Esophagus muscularis mucosa (tissue), 4 donors: ENCODE results near the gene PGD. TPM values are rescaled to one million over a fixed set of nuclear protein-coding genes. Genes with fewer than 3 reads are reported as not detected.

Source experiments
- DNase-seq: peaks from one replicate; pipeline ENCODE4 v3.0.0-alpha.2; 2017; ENCODE audit errors: extremely low spot score
- H3K27ac ChIP-seq, 4 donors: fragments of 200-600 bp; sonication (generic); replicated peaks in 1 of 4; 1 replicate in 3 of 4; 2 replicates in 1 of 4; pipeline ENCODE4 v1.5.1; 2016 to 2019; ENCODE audit warnings: mild to moderate bottlenecking in 1 of 4
- H3K27me3 ChIP-seq, 4 donors: fragments of 200-600 bp; sonication (generic); one replicate each; pipeline versions ENCODE4 v1.5.1 to v1.6.0; 2016 to 2019
- H3K36me3 ChIP-seq, 4 donors: fragments of 200-600 bp; sonication (generic); one replicate each; pipeline ENCODE4 v1.5.1; 2016 to 2019
- H3K4me1 ChIP-seq, 4 donors: fragments of 200-600 bp; sonication (generic); one replicate each; pipeline ENCODE4 v1.5.1; 2016 to 2019
- H3K4me3 ChIP-seq, 4 donors: fragments of 200-600 bp; sonication (generic); 1 replicate in 2 of 4; 2 replicates in 2 of 4; pipeline ENCODE4 v1.5.1; 2016 to 2019; ENCODE audit warnings: mild to moderate bottlenecking in 4 of 4, moderate library complexity in 1 of 4
- H3K9me3 ChIP-seq, 4 donors: fragments of 200-600 bp; sonication (generic); 1 replicate in 3 of 4; 2 replicates in 1 of 4; pipeline ENCODE4 v1.5.1; 2016 to 2019
- CTCF ChIP-seq, 3 experiments: fragments of 200-600 bp in 2 of 3; fragments of 450-650 bp in 1 of 3; sonication (generic) in 2 of 3; IDR thresholded peaks; one replicate each; pipeline ENCODE4 v1.5.1; 2017 to 2019; ENCODE audit warnings: antibody characterized with exemption in 3 of 3, mild to moderate bottlenecking in 2 of 3, moderate library complexity in 1 of 3
- EP300 ChIP-seq: sonication (generic); formaldehyde crosslinking; IDR thresholded peaks from one replicate; pipeline ENCODE4 v1.6.1; 2017; ENCODE audit warnings: antibody characterized with exemption
- POLR2A ChIP-seq: fragments of 450-650 bp; IDR thresholded peaks from one replicate; pipeline ENCODE4 v1.6.1; 2017; ENCODE audit warnings: antibody characterized with exemption, moderate library complexity, mild to moderate bottlenecking, low read depth
- POLR2AphosphoS5 ChIP-seq, 2 donors: sonication (generic); formaldehyde crosslinking; IDR thresholded peaks; one replicate each; pipeline ENCODE4 v1.6.1; 2017; ENCODE audit warnings: antibody characterized with exemption in 2 of 2
- WGBS: methylation state at CpG from one replicate; pipeline ENCODE4 v1.1.5; 2018; 5-methylcytosine and 5-hydroxymethylcytosine counted together
- intact Hi-C: fragments of 100-400 bp; cut with DNase I; formaldehyde crosslinking; loops from one replicate; pipeline ENCODE4 v1.15.1; 2023
- total RNA-seq, 4 donors: library from RNA; depleted of rRNA; stranded (reverse); fragments of >200 nt; gene quantifications; one replicate each; pipeline versions ENCODE4 v1.1.0 to v1.2.1, GENCODE V29; 2016

PGD gene
- total RNA-seq, 4 donors from 2014 or later, result 24.5 to 58.6 (median 51.9) TPM

GRCh38 chr1:10429868-10430215 is 31.0 kb downstream of the PGD start:
- 38% methylated on average over 7 of the region's 16 CpGs for WGBS
- peak overlapping the region; percentile 67 to 83 (median 79) for H3K27ac ChIP-seq
- H3K4me3 ChIP-seq, result peak overlapping the region; percentile 70 to 83 (median 77)
- H3K27me3 ChIP-seq, result no peaks in the 10 kb centered on the region
- intact Hi-C loops, result loop anchor here (2.0 to 5.0 kb wide), 5 partner anchors 25 to 553 kb away; no protein-coding TSS in a partner anchor
- TF ChIP-seq CTCF (IDR thresholded peaks at IDR 0.05), result no peak
- TF ChIP-seq POLR2AphosphoS5 (IDR thresholded peaks at IDR 0.05), result no peak
- H3K9me3 ChIP-seq, result no peaks in the 10 kb centered on the region
- no peak for DNase-seq
- peaks cover 0 to 4% (median 0%) of the 10 kb centered on the region in 4 donors for H3K36me3 ChIP-seq
- peaks cover 8 to 30% (median 20%) of the 10 kb centered on the region in 4 donors for H3K4me1 ChIP-seq

GRCh38 chr1:10430216-10431069 is 31.6 kb downstream of the PGD start, which contains the start of gene CENPS:
Gene CENPS (plus strand): TSS chr1:10430433. CDS start chr1:10430518, 85 bp downstream.
- Histone ChIP-seq H3K36me3 (peaks cover 0 to 7% (median 0%) of the 10 kb centered on the region in 4 donors), H3K27me3 (no peaks in the 10 kb centered on the region), H3K9me3 (no peaks in the 10 kb centered on the region), H3K4me1 (peaks cover 8 to 30% (median 20%) of the 10 kb centered on the region in 4 donors), H3K27ac (peak within 1 kb of the TSS; percentile 67 to 83 (median 79)), H3K4me3 (peak within 1 kb of the TSS; percentile 70 to 83 (median 77))
- TF ChIP-seq CTCF (IDR thresholded peaks at IDR 0.05) (peak in 2 of 3 experiments; percentile 95 to 99), POLR2A (no peak), POLR2AphosphoS5 (IDR thresholded peaks at IDR 0.05) (peak; percentile 62 to 80)
- WGBS, result 0% methylated on average over 16 of the region's 95 CpGs
- intact Hi-C loops, result loop anchor here (2.0 to 5.0 kb wide), 2 partner anchors 64 to 437 kb away; no protein-coding TSS in a partner anchor
- DNase-seq, result peak; percentile 95

GRCh38 chr1:10431070-10431730 is 32.3 kb downstream of the PGD start:
- Histone ChIP-seq H3K27me3 (no peaks in the 10 kb centered on the region), H3K9me3 (no peaks in the 10 kb centered on the region), H3K27ac (peak overlapping the region; percentile 67 to 83 (median 79)), H3K4me1 (peaks cover 8 to 30% (median 20%) of the 10 kb centered on the region in 4 donors), H3K4me3 (peak overlapping the region; percentile 70 to 83 (median 77)), H3K36me3 (peaks cover 0 to 7% (median 0%) of the 10 kb centered on the region in 4 donors)
- intact Hi-C loops, result loop anchor here (2.0 to 5.0 kb wide), 2 partner anchors 64 to 436 kb away; no protein-coding TSS in a partner anchor
- DNase-seq, result no peak
- TF ChIP-seq CTCF (IDR thresholded peaks at IDR 0.05) (no peak), EP300 (no peak), POLR2A (no peak), POLR2AphosphoS5 (IDR thresholded peaks at IDR 0.05) (no peak)
- 21% methylated on average over 30 of the region's 30 CpGs for WGBS

GRCh38 chr1:10432910-10433700 is 34.2 kb downstream of the PGD start:
- no peak for DNase-seq
- Histone ChIP-seq H3K4me3 (no peak overlapping the region), H3K27ac (no peak overlapping the region), H3K27me3 (no peaks in the 10 kb centered on the region), H3K9me3 (no peaks in the 10 kb centered on the region), H3K4me1 (peaks cover 8 to 27% (median 18%) of the 10 kb centered on the region in 4 donors), H3K36me3 (peaks cover 0 to 7% (median 1%) of the 10 kb centered on the region in 4 donors)
- TF ChIP-seq CTCF (IDR thresholded peaks at IDR 0.05) (no peak), POLR2A (no peak), POLR2AphosphoS5 (IDR thresholded peaks at IDR 0.05) (no peak), EP300 (no peak)
- WGBS, result 72% methylated on average over 8 of the region's 14 CpGs
- intact Hi-C loops, result loop anchor here (5.0 kb wide), 1 partner anchor 434 kb away; no protein-coding TSS in a partner anchor
